NCI-H2107 (cell line): Measurements from ENCODE around the gene FNDC1.
A peak's percentile ranks its signal among the peaks of the same experiment; 100 is the strongest.
"Not testable (repeated sequence)": the region's sequence is repeated elsewhere in the genome, so short reads cannot be mapped to it uniquely, and the experiment has no call there.

Experiments used
- DNase-seq: peaks from one replicate; lab custom pipeline; 2025; lab: John Stamatoyannopoulos, UW

The FNDC1 gene

DNA sequence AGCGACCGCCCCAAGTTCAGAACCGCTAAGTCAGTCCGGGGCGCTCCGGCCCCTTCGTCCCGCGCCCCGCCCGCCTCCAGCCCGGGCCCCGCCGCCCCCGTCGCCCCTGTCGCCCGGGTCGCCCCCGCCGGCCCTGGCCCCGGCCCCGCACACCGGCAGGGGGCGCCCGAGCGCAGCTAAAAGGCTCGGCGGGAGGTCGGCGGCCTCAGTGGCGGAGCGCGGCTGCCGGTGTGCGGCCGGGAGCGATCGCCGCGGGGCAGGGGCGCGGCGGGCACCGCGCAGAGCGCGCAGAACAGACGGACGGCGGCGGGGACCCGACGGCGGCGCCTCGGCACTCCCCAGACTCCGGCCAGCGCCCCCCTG, at the start of gene FNDC1:
Gene FNDC1 (plus strand): TSS at position 208 of the 363 bp plus-strand sequence. CDS start 197 bp downstream, outside the sequence.
- DNase-seq = no peak

GRCh38 chr6:159119791-159120190, 49.4 kb upstream of the FNDC1 start:
- DNase-seq = no peak

GRCh38 chr6:159121486-159121885, 47.7 kb upstream of the FNDC1 start:
- DNase-seq = no peak

GRCh38 chr6:159122453-159122852, 46.7 kb upstream of the FNDC1 start:
- DNase-seq = no peak

GRCh38 chr6:159123831-159124230, 45.4 kb upstream of the FNDC1 start:
- not testable (repeated sequence) for DNase-seq

- DNase-seq = no peak
These were observed 44.1 kb upstream of the FNDC1 start for GRCh38 chr6:159125014-159125609.

GRCh38 chr6:159125951-159126352, 43.2 kb upstream of the FNDC1 start:
- DNase-seq = no peak

DNA sequence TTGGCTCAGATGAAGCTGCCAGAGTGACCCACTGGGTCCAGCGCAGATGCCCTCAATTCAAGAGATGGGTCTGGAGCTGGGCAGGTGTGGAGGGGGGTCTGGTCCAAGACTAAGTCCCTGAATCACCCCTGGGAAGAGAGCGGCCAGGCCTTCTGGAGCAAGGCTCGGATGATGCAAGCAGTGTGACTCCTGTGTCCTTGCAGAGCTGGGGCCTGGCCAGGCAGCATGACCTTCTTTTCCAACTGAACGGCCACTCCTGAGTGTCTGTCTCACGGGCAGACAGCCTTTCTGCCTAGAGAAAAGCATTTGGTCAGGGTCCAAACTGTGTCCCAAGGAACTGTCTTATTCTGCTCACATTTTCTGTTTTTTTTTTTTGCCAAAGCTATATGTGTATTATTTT, 42.6 kb upstream of the FNDC1 start:
- no peak for DNase-seq

DNA sequence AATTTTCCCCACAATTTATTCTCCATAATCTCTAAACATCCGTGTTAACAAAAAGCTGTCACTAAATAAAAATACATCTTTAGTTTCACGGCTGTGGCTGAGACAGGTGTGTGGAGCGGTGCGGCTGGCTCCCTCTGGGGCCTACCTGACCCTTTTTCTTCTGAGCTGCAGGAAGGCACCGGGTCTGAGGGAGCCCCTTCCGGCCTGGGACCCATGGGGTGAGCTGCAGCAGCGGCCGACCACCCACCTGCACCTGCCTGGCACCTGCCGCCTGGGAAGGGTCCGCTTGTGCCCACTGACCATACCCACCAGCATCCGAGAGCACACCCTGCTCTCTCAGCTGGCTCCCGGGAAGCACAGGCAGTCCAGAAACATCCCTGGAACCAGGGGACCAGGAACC, 41.5 kb upstream of the FNDC1 start:
- DNase-seq = no peak

DNA sequence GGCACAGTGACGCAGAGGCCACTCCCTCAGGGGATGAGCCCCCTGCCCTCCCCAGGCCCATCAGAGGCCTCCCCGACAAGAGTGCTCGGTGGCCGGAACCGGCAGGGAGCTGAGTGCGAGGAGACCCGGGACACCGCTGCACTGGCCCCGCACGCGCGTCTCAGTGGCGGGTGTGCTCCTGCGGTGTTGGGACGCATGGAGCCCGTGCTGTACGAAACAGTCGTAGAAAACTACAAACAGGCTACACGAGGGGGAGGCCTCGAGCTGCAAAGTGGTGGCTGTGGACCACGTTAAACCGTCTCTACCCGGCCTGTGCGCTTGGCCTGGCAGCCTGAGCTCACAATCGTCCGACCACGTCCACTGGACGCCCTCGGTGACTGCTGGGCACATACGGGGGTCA, 40.2 kb upstream of the FNDC1 start:
- no peak for DNase-seq

- no peak for DNase-seq
These were observed 38.4 kb upstream of the FNDC1 start for GRCh38 chr6:159130846-159131245.

GRCh38 chr6:159131709-159132108, 37.5 kb upstream of the FNDC1 start:
- DNase-seq = no peak

- no peak for DNase-seq
These were observed 36.5 kb upstream of the FNDC1 start for GRCh38 chr6:159132664-159133063.

DNA sequence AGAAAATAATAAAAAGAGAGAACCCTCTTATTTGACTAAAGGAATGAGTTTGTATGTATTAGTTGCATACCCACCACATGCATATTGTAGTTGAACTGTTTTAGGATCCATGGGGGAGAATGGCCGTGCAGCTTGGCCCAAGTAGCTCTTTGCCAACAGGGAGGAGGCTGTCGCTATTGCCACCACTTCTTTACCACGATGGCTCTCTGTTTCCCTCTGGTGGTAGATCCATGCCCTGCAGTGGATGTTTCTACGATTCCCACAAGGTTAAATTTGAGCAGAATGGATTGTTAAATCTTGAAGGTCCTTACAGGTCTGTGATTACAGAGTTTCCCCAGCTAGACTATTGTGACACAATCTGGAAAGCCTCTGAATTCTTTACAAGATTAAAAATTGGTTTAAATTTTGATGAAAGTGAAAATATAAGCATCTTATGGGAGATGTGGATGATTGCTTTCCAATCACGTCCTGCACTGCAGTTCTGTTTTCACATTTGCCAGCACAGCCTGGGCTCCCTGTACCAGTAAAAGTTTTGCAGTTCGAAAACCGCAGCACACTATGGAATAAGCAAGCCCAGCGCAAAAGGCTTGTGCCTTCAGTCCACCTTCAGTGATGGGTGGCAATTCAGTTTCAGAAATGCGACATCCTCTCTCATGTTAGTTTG, 34.4 kb upstream of the FNDC1 start:
- DNase-seq = peak; percentile 38

GRCh38 chr6:159137676-159138075, 31.5 kb upstream of the FNDC1 start:
- no peak for DNase-seq

- DNase-seq = no peak
These were observed 26.7 kb upstream of the FNDC1 start for GRCh38 chr6:159142531-159142930.

- DNase-seq = no peak
These were observed 20.6 kb upstream of the FNDC1 start for GRCh38 chr6:159148641-159149040.

- no peak for DNase-seq
These were observed 19.6 kb upstream of the FNDC1 start for GRCh38 chr6:159149641-159150040.

GRCh38 chr6:159151266-159151855, 17.8 kb upstream of the FNDC1 start:
- DNase-seq = no peak

DNA sequence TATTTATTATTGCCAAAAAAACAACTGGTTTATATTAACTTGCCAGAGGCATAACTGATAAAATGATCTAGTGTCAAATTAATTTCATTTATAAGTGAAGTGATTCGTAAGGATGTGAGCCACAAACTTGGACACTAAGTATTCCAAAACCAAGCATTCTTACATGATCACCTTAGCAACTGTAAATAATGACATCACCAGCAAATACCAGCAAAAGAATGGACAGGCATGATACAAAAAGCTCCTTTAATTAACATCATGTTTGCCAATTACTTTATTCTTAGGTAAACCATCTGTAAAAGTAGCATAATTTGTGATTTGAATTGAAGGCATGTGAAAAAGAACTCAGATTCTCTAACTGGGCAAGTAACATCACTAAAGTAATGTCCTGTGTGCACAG, 17.2 kb upstream of the FNDC1 start:
- DNase-seq = no peak

DNA sequence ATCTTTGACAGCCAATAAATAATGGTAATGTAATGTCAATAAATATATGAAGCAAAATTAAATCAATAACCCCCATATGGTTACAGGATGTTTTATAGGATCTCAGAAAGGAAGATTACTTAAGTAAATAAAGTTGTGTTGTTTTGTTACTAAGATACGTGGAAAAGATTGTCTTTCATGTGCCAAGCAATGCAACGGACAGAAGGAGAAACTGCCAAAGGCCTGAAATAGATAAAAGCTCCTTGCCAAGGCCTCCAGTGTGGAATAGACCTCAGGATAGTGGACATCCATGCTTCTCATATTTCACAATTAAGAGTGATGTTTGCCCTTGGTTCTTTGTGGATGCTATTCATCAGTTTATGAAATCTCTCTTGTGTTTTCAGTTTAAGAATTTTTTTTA, 16.4 kb upstream of the FNDC1 start:
- no peak for DNase-seq

- no peak for DNase-seq
These were observed 13.5 kb upstream of the FNDC1 start for GRCh38 chr6:159155679-159156078.

GRCh38 chr6:159156089-159156488, 13.1 kb upstream of the FNDC1 start:
- DNase-seq = no peak

DNA sequence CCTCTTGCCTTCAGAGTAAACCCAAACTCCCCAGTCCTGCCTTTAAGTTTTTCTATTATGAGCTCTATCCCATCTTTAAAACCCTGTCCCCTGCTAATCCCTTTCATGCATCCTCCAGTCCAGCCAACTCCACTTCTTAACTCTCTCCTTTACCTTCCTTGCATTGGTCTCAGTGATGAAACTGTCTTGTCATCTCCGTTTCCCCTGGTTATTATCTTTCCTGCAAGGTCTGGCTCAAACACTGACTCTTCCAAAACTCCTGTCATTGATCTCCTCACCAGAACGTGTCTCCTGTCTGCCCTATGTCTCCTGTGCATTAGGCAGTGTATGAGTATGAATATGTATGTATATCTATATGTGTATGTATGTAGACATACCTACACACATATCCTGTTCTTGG, 11.8 kb upstream of the FNDC1 start:
- DNase-seq = no peak
